T-helper 17 cell (primary cell): ENCODE measurements around the gene EFNA1. TPM values are rescaled to one million over a fixed set of nuclear protein-coding genes. Genes with fewer than 3 reads are reported as not detected.
"Not testable (repeated sequence)": the region's sequence is repeated elsewhere in the genome, so short reads cannot be mapped to it uniquely, and the experiment has no call there.

ENCODE experiments used
- ATAC-seq: fragments of 150-1000 bp; cut with Tn5 transposase; 2 replicates; pipeline ENCODE4 v1.10.0; 2021; ENCODE audit warnings: mild to moderate bottlenecking, moderate library complexity
- DNase-seq, 3 donors: peaks; one replicate each; pipeline versions ENCODE4 v3.0.0 to v3.0.0-alpha.2; 2020 to 2021
- H3K9me3 ChIP-seq: one replicate; pipeline ENCODE4 v1.7.0; 2013; ENCODE audit warnings: low read length, mild to moderate bottlenecking; ENCODE audit not compliant: control insufficient read depth, poor library complexity, severe bottlenecking
- H3K27ac Mint-ChIP-seq: one replicate; pipeline ENCODE4 v1.8.0; 2022; ENCODE audit warnings: mild to moderate bottlenecking, moderate library complexity, mixed read lengths
- H3K27me3 Mint-ChIP-seq: one replicate; pipeline ENCODE4 v1.8.0; 2022; ENCODE audit warnings: mixed read lengths
- H3K36me3 Mint-ChIP-seq: one replicate; pipeline ENCODE4 v1.8.0; 2022; ENCODE audit warnings: low read depth, mixed read lengths
- H3K4me1 Mint-ChIP-seq: one replicate; pipeline ENCODE4 v1.8.0; 2022; ENCODE audit warnings: mild to moderate bottlenecking, mixed read lengths
- H3K4me3 Mint-ChIP-seq: one replicate; pipeline ENCODE4 v1.8.0; 2022; ENCODE audit warnings: mild to moderate bottlenecking, moderate library complexity, mixed read lengths
- total RNA-seq, 4 donors: library from RNA in 2 of 4; stranded (reverse) in 2 of 4; gene quantifications; one replicate each; pipeline ENCODE4 v1.2.3 and lab custom pipeline; 2022 to 2026

EFNA1 gene
- total RNA-seq, 2 donors from 2014 or later, result 1.0 TPM; not detected in 1

DNA sequence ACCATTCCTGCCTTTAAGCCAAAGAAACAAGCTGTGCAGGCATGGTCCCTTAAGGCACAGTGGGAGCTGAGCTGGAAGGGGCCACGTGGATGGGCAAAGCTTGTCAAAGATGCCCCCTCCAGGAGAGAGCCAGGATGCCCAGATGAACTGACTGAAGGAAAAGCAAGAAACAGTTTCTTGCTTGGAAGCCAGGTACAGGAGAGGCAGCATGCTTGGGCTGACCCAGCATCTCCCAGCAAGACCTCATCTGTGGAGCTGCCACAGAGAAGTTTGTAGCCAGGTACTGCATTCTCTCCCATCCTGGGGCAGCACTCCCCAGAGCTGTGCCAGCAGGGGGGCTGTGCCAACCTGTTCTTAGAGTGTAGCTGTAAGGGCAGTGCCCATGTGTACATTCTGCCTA is 6.6 kb downstream of the EFNA1 start:
- H3K27me3 Mint-ChIP-seq, result peaks cover 5% of the 10 kb centered on the region
- H3K4me1 Mint-ChIP-seq, result peaks cover 39% of the 10 kb centered on the region
- H3K27ac Mint-ChIP-seq, result peak overlapping the region; percentile 99
- H3K4me3 Mint-ChIP-seq, result peak overlapping the region; percentile 99
- DNase-seq, result no peak
- no peaks in the 10 kb centered on the region for H3K9me3 ChIP-seq
- H3K36me3 Mint-ChIP-seq, result peaks cover 2% of the 10 kb centered on the region
- no peak for ATAC-seq

GRCh38 chr1:155134880-155135414 is 7.3 kb downstream of the EFNA1 start:
- Mint-ChIP-seq H3K36me3 (peaks cover 2% of the 10 kb centered on the region), H3K4me3 (peak overlapping the region; percentile 99), H3K27me3 (no peaks in the 10 kb centered on the region), H3K27ac (peak overlapping the region; percentile 99), H3K4me1 (peaks cover 38% of the 10 kb centered on the region)
- H3K9me3 ChIP-seq, result no peaks in the 10 kb centered on the region
- ATAC-seq (no peak), DNase-seq (peak in 1 of 3 donors; percentile 39)

GRCh38 chr1:155135415-155136028 is 7.8 kb downstream of the EFNA1 start, which contains the start of gene SLC50A1:
SLC50A1 (plus strand) TSS chr1:155135852; CDS start chr1:155135912, 60 bp downstream.
- H3K9me3 ChIP-seq, result no peaks in the 10 kb centered on the region
- Mint-ChIP-seq H3K27me3 (no peaks in the 10 kb centered on the region), H3K27ac (peak within 1 kb of the TSS; percentile 99), H3K36me3 (peaks cover 4% of the 10 kb centered on the region), H3K4me1 (peaks cover 39% of the 10 kb centered on the region), H3K4me3 (peak within 1 kb of the TSS; percentile 99)
- DNase-seq, result peak; percentile 89 to 92 (median 90)
- ATAC-seq, result peak; percentile 87

GRCh38 chr1:155136748-155137147 is 9.1 kb downstream of the EFNA1 start:
- H3K9me3 ChIP-seq, result no peaks in the 10 kb centered on the region
- Mint-ChIP-seq H3K4me3 (peak overlapping the region; percentile 99), H3K4me1 (peaks cover 40% of the 10 kb centered on the region), H3K27ac (peak overlapping the region; percentile 99), H3K27me3 (no peaks in the 10 kb centered on the region), H3K36me3 (peaks cover 4% of the 10 kb centered on the region)
- no peak for ATAC-seq
- no peak for DNase-seq

DNA sequence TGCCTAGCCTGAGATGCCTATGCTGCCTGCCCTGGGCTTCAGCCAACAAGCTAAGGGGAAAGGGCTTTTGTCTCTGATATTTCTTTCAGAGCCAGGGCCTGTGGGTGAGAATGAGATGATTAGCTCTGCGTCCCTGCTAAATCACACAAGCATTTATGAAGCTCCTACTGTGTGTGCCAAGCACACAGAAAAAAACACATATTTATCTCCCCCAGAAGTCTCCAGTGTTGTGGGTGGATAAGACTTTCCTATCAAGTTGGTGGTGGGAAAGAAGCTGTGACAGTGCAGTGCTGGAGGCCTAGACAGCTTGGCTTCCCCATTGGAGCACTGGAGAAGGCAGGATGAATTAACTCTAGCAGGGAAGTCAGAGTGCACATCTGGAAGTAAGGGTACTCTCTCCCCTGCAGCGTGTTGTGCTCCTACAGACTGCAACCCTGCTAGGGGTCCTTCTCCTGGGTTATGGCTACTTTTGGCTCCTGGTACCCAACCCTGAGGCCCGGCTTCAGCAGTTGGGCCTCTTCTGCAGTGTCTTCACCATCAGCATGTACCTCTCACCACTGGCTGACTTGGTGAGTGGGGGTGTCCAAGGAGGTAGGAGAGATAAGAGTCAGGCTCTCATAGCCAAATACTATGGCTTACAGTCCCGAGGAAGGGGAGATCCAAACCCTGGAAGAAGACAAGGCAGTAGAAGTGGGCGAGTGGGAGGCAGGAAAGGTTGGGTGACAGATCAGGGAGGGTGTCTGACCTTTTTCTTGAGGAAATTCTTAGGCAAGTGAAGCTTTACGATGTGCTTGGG is 9.7 kb downstream of the EFNA1 start:
- H3K27me3 Mint-ChIP-seq, result peaks cover under 1% of the 10 kb centered on the region
- no peak for ATAC-seq

DNA sequence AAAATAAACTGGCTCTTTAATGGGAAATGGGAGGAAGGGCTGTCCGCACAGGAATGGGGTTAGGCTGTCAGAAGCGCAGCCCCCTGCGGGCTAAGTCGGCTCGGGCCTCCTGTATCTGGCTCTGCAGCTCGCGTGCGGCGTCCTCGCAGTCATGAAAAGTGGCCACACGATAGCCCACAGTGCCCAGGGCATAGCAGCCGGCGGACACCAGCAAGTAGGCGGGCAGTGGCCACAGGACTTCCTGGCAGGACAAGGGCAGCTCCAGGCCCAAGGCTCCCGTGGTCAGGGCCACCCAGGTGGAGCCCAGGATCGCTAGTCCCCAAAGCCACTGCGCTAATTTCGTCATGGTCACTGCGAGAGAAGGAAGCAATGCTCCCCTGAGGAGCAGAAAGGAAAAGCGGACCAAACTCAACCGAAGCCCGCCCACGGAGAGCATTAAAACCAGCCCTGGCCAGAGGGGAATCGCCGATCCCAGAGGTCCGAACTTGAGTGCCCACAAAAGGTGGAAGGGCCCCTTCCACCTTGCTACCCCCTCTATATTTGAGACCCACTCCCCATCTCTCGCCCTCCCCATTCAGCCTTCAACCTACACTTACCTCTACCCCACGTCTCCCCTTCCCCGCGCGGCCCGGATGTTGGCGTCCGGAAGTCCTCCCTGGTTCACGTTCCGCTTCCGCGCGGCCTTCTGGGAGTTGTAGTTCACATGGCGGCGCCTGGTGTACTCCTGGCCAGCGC is 12.4 kb downstream of the EFNA1 start, which contains the start of gene DPM3:
Gene DPM3, minus strand, starts transcription at position 637 of the 735 bp plus-strand sequence. Its CDS starts 291 bp downstream, at position 346.
- Mint-ChIP-seq H3K4me1 (peaks cover 35% of the 10 kb centered on the region), H3K36me3 (peaks cover 4% of the 10 kb centered on the region), H3K4me3 (peak within 1 kb of the TSS; percentile 99), H3K27me3 (peaks cover 7% of the 10 kb centered on the region), H3K27ac (peak within 1 kb of the TSS; percentile 88)
- DNase-seq (peak; percentile 77 to 82 (median 78)), ATAC-seq (peak; percentile 71)
- H3K9me3 ChIP-seq, result no peaks in the 10 kb centered on the region

More for the DNA sequence above, 9.7 kb downstream of the EFNA1 start:
- Mint-ChIP-seq H3K4me3 (peak overlapping the region; percentile 99), H3K4me1 (peaks cover 40% of the 10 kb centered on the region), H3K27ac (peak overlapping the region; percentile 99), H3K36me3 (peaks cover 4% of the 10 kb centered on the region)
- no peak for DNase-seq
- no peaks in the 10 kb centered on the region for H3K9me3 ChIP-seq

GRCh38 chr1:155140630-155140953 is 12.9 kb downstream of the EFNA1 start:
- H3K36me3 Mint-ChIP-seq, result peaks cover 4% of the 10 kb centered on the region
- peaks cover 30% of the 10 kb centered on the region for H3K4me1 Mint-ChIP-seq
- H3K27me3 Mint-ChIP-seq, result peaks cover 13% of the 10 kb centered on the region
- no peaks in the 10 kb centered on the region for H3K9me3 ChIP-seq
- DNase-seq, result no peak
- no peak for ATAC-seq
- peak overlapping the region; percentile 88 for H3K27ac Mint-ChIP-seq
- peak overlapping the region; percentile 99 for H3K4me3 Mint-ChIP-seq

DNA sequence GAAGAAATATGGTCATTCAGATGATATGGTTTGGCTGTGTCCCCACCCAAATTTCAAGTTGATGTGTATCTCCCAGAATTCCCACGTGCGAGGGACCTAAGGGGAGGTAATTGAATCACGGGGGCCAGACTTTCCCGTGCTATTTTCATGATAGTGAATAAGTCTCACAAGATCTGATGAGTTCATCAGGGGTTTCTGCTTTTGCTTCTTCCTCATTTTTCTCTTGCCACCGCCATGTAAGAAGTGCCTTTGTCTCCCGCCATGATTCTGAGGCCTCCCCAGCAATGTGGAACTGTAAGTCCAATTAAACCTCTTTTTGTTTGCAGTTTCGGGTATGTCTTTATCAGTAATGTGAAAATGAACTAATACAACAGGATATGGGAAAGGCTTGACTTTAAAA is 14.1 kb downstream of the EFNA1 start:
- H3K27me3 Mint-ChIP-seq, result peaks cover 23% of the 10 kb centered on the region
- H3K36me3 Mint-ChIP-seq, result peaks cover 2% of the 10 kb centered on the region
- H3K4me3 Mint-ChIP-seq, result no peak overlapping the region
- no peak overlapping the region for H3K27ac Mint-ChIP-seq
- H3K9me3 ChIP-seq, result no peaks in the 10 kb centered on the region
- peaks cover 28% of the 10 kb centered on the region for H3K4me1 Mint-ChIP-seq
- DNase-seq (no peak), ATAC-seq (no peak)

GRCh38 chr1:155145491-155145890 is 17.8 kb downstream of the EFNA1 start:
- no peak overlapping the region for H3K4me3 Mint-ChIP-seq
- H3K27ac Mint-ChIP-seq, result no peak overlapping the region
- no peaks in the 10 kb centered on the region for H3K36me3 Mint-ChIP-seq
- H3K27me3 Mint-ChIP-seq, result peaks cover 35% of the 10 kb centered on the region
- ATAC-seq, result no peak
- no peaks in the 10 kb centered on the region for H3K9me3 ChIP-seq
- peaks cover 9% of the 10 kb centered on the region for H3K4me1 Mint-ChIP-seq
- DNase-seq, result no peak

GRCh38 chr1:155155996-155156643 is 28.4 kb downstream of the EFNA1 start:
- not testable (repeated sequence) for H3K4me1 Mint-ChIP-seq, H3K4me3 Mint-ChIP-seq, H3K36me3 Mint-ChIP-seq, DNase-seq, ATAC-seq, H3K9me3 ChIP-seq, H3K27me3 Mint-ChIP-seq, H3K27ac Mint-ChIP-seq

DNA sequence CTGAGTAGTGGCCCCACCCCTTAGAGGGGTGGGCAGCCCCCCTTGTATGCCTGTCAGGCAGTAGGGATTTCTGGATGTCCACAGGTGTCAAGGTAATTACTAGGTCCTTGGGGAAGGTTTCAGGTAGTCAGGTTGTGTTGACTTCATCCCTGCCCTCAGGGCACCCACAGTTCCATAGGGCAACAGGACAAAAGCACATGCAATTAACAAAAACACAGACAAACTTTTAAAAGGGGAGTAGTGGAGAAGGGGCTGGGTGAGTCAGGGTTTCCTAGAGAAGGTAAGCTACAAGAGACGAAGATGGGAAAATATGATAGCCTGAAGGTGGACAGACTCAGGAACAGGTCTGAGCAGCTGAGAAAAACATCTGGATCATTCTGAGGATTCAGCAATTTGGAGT is 31.3 kb downstream of the EFNA1 start:
- Mint-ChIP-seq H3K27me3 (no peaks in the 10 kb centered on the region), H3K4me1 (no peaks in the 10 kb centered on the region), H3K27ac (peak overlapping the region; percentile 53), H3K36me3 (no peaks in the 10 kb centered on the region), H3K4me3 (no peak overlapping the region)
- no peak for DNase-seq
- no peaks in the 10 kb centered on the region for H3K9me3 ChIP-seq
- ATAC-seq, result no peak

DNA sequence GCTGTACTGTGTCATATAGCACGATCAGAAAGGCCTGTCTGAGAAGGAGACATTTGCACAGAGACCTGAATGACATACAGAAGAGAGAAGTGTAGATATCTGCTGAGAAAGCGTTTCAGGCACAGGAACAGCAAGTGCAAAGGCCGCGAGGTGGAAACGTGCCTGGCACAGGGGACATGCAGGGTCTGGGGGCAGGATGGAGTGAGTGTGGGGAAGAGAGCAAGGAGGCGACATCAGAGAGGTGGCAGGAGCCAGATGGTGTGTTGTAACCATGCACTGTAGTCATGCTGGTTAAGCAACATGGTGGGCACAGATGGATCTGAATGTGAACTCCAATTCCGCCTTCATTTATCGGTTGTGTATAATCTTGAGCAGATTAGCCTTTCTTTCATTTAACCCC is 32.5 kb downstream of the EFNA1 start:
- H3K4me3 Mint-ChIP-seq, result no peak overlapping the region
- H3K27ac Mint-ChIP-seq, result peak overlapping the region; percentile 60
- H3K9me3 ChIP-seq, result no peaks in the 10 kb centered on the region
- ATAC-seq, result no peak
- no peaks in the 10 kb centered on the region for H3K4me1 Mint-ChIP-seq
- no peak for DNase-seq
- no peaks in the 10 kb centered on the region for H3K27me3 Mint-ChIP-seq
- no peaks in the 10 kb centered on the region for H3K36me3 Mint-ChIP-seq
